Ecto neural progenitor cell (in vitro differentiated cells): ENCODE data around the gene CAMK2B.

Experiments
- DNase-seq: peaks from one replicate; pipeline ENCODE4 v3.0.0-alpha.2; 2018; ENCODE audit warnings: low spot score

CAMK2B gene

DNA sequence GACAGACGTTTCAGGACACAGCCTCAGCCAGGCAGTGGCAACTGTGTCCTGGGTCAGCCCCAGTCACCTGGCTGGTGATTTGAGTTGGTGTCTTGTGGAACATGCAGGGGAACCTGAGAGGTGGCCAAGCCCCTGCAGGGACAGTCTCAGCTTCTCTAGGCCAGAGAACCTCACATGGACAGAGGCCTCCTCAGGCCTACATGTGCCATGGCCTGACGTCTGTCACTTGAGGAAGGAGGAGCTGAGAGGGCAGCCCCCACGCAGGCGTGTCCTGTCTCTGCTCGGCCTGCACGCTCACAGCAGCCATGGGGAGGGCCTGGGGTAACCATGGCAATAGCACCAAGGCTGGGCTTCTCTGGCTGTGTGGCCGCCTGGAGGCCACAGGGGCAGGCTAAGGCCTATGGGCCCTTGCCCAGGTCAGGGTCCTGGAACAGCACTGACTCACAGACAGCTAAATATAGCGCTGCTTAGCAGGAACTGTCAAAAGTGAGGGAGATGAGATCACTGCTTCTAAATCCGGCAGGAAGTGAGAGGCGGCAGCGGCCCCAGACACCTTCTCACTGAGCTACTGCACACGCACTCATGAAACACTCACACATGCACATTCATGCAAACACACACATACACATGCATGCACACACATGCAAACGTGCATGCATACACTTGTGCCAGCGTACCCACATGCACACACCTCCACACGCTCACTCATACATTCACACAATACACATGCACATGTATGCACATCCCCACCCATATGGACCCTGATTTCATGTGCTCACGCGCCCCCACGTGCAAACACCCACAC lies 67.6 kb downstream of the CAMK2B start:
- DNase-seq, result peak; percentile 78

DNA sequence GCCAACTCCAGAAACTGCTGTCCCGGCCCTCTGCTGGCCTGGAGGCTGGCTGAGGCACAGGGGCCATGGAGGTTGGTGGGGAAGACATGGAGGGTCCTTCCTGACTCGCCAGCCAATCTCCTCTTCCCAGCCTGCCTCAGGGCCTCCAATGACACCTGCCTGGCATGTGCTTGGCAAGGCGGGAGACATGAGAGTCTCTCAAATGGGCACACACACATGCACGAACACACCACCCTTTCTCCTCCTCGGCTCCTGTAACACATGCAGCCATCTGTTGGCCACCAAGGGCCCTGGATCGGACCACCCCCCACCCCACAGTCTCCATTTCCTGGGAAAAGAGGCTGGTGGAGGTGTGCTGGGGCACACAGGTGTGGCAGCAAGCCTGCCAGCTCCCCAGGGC lies 68.2 kb downstream of the CAMK2B start:
- no peak for DNase-seq

DNA sequence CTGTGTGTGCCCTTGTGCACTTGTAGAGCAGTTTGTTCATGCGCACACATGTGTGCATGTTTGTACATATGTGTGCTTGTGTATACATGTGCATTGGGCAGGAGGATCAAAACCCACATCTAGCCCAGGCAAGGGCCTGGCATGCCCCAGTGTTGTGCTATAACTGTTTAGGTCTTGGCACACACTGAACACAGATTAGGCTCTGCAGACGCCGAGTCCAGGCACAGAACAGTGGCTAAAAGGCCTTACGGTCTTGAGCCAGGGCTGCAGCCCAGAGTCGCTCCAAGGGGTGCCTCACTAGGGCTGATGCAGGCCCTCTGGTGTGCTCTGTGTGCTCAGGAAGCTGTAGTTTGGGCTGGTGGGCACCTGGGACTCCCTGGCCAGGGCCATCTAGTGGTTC lies 68.9 kb downstream of the CAMK2B start:
- no peak for DNase-seq

DNA sequence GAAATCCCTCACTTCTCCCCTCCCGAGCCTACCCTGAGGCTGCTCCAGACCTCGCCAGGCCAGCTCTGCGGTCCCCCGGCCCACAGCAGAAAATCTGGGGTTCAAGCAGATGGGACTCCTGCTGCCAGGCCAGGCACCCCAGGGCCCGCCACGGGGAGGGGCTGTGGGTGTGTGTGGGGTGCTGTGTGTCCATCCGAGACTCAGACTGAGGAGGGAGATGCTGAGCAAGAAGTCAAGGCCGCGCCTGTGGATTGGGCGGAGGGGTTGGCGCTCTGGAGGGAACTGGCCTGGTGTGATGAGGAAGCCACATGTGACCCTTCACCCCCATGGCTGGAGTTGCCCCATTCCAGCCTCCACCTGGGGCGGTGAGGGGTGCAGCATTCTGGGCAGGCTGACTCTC lies 73.5 kb downstream of the CAMK2B start:
- DNase-seq, result no peak

DNA sequence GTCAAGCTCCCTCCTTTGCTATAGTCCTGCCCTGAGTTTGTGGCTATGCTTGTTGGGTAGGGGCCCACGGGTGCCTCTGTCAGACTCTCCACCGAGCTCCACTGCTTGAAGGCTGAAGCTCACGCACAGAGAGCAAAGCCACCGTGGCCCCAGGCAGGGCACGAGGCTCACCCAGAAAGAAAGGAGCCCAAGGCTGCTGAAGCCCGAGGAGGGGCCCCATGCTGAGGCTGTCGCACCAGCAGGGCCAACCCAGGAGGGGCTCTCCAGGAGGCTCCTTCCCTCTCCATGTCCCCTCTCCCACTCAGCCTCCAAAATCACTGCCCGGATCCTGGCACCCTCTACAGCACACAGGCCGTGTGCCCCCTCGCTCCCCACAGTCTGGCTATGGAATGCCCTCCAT lies 74.1 kb downstream of the CAMK2B start:
- DNase-seq, result no peak

DNA sequence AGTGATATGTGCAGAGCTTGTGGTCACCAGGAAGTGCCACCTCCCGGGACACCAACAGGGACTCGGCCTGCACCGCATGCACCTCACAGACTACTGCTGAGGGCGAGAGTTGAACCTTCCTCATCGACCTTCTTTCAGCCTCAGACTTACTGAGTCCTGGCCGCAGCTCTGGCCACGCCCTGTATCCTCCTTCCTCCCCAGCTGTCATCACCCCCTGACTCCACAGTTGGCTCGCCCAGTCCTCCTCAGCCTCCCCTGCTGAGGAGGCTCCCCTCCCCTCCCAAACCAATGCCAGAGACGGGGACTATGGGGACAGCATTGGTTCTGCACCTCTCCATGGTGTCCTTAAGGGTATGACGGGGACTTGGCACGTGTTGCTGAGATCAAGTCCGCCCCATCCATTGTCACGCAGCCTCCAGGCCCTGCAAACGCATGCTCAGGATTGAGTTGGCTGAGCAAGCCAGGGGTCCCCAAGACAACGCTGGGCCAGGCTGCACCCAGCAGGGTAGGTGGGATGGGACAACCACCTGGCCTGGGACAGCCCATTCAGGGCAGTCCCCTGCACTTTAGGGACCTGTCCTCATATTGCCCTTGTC lies 75.7 kb downstream of the CAMK2B start:
- DNase-seq, result no peak

DNA sequence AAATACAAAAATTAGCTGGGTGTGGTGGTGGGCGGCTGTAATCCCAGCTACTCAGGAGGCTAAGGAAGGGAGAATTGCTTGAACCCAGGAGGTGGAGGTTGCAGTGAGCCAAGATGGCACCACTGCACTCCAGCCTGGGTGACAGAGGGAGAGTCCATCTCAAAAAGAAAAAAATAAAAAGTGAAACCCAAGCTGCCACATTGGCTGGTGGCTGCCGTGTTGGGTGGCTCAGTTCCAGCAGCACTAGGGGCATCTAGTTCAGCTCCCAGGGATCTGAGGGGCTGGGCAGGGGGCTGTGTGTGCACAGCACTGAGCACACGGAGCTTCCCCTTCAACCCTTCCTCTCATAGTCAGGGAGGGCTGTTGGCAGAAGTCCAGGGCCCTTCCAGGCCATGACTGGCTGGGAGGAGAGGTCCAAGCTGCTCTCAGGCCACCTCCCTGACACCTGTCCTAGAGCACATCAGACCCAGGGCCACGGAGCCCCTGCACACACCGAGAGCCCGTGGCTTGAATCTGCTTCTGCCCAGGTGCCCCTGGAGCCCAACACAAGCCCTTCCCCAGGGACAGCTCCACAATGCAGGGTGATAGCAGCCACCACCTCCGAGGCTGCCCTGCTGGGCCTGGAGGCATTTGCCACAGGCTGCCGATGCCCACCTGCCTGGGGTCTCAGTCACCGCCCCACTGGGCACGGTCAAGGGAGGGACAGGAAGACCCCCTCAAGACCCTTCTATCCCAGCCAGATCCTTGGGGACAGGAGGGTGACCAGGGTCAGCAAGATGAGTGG lies 77.3 kb downstream of the CAMK2B start:
- DNase-seq, result no peak

DNA sequence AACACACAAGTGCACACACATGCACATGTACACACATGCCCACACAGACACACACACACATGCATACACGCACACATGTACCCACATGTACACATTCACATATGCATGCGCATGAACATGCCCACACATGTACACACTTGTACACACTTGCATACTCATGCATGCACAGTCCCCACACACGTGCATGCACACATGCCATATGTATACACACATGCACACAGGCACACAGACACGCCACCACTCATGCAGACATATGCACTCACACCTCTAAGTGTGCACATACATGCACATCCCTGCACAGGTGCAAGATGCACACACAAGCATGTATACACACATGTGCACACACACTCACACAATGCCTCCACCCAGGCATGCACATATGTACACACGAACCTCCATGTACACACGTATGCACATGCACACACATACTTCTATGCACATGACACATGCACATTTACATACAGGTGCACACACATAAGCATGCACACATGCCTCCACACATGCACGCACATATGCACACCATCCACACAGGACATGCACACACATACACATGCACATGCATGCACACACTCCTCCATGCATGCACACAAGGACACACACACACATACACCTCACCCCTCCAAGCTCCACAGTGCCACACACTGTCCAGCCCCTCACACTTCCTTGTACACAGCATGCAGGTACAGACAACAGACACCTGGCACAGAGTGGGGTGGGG lies 78.8 kb downstream of the CAMK2B start:
- DNase-seq, result no peak

DNA sequence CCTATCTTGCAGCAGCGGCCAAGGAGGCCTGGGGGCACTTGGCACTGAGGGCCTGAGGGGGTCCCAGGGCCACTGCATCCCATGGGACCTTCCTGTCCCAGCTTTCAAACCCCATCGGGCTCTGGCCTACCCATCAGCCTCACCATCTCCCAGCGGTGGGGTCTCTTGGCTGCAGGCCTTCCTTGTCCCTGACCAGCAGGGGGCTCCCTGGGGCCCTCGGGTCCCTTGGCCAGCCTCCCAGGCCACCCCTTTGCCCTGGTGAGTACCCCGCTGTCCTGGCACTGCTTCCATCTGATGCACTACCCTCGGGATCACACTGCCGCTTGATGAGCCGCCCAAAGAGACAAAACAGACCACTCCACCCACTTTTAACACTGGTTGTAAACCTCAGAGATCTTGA lies 81.1 kb downstream of the CAMK2B start:
- DNase-seq, result peak; percentile 62

DNA sequence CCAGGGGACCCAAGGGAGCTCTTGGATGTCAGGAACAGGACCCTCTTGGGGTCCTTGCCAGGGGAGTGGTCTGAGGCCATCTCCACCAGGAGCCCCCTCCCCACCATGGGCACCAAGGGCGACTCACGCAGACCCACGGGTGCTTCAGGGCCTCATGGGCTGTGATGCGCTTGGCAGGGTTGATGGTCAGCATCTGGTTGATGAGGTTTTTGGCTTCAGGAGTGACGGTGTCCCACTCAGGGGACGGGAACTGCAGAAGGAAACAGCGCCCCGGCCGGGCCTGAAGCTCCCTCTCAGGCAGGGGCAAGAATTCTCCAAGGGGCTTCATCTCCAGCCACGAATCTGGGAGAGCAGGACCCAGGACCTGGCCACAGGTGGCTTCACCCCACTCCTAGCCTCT lies 83.3 kb downstream of the CAMK2B start:
- no peak for DNase-seq

DNA sequence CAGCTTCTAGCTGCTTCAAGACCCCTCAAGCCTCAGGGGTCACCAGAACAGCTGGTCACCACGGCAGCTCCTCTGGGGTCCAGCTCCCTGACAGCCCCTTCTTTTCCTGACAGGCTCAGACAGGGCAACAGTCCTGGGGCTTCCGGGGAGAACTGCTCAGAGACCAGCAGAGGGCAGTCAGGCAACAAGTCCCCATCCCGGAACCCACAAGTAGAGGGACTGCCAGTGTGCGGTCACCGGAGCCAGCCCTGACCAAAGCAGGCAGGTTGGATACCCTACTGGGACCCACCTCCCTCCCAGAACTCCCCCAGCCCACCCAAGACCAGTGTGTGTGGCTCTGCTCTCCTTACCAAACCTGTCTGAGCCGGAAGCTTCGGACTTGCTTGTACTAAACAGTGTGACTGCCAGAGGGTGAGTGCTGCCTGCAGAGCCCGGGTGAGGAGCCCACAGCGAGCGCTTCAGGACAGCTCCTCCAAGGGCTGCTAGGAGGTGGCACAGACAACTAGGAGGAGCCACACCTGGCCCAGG lies 84.3 kb downstream of the CAMK2B start:
- DNase-seq, result peak; percentile 86

DNA sequence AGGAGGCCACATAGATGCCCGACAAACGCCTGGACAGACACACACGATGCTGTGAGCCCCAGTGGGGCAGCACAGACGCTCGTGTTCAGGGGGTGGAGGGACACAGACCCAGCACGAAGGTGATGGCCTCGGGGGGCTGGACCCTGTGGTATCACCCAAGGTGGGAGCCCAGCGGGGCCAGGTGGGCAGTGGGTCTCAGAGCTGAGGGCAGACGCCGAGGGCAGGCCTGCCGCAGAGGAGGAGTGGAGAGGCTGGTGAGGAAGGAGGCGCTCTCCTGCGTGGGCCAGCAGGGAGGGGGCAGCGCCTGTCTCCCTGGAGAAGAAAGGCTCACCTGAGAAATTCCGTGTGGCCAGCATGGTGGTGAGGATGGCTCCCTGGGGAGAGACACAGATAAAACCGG lies 85.0 kb downstream of the CAMK2B start:
- DNase-seq, result no peak

DNA sequence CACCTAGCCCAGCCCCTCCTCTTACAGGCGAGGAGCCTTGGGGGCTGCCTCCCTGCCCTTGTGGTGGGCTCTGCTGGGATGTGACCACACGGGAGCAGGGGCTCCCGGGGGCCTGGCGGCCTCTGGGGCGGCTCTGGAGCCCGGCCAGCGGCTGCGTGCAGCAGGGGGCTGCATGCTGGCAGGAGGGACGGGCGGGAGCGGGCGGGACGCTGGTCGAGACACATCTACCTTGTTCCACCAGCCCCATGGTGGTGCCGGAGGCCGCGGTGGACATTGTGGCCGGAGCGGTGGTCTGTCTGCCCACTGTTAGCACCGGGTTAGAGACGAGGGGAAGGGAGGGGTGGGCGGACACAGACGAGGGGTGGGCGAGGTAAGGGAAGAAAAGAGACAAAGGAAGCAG lies 86.0 kb downstream of the CAMK2B start:
- DNase-seq, result no peak

DNA sequence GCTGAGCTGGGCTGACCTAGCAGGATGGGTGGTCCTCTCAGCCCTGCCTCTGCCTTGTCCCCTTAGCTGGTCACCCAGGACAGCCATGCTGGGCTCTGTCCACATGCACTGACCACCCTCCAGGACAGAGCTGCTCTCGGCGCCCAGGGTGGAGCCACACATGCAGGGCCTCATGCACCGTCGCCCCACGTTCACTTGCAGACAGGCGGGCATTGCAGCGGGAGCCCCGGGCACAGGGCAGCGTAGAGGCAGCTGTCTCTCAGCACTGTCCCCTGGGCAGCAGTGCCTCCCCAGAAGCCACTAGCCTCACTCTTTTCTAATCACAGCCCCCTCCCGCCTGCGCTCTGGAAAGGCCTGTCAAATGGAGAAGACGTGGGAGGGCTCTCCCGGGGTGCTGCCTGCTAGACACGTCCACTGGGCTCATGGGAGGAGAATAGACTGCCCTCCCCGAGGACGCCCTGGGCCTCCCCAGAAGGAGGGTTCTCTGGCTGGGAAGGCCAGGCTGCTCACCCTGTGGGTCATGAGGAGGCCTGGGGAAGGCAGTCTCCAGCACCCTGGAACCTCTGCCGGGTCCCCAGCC lies 87.2 kb downstream of the CAMK2B start:
- no peak for DNase-seq

DNA sequence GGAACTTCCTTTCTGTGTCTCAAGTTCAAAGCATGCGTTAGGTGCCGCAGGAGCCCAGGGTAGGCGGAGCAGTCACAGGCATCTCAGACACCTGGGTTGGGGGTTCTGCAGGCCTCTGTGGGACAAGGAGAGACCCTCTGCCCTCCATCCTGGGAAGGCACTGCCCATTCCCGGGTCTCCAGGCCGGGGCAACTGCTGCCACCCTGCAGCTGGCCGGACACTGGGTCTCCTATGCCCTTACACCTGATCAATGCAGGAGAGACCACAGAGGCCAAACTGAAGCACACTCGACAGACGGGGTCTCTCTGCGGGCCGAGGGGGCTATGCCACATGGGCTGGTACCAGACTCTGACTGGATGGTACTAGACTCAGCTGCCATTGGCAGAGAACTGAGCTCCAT lies 87.7 kb downstream of the CAMK2B start:
- DNase-seq, result no peak

DNA sequence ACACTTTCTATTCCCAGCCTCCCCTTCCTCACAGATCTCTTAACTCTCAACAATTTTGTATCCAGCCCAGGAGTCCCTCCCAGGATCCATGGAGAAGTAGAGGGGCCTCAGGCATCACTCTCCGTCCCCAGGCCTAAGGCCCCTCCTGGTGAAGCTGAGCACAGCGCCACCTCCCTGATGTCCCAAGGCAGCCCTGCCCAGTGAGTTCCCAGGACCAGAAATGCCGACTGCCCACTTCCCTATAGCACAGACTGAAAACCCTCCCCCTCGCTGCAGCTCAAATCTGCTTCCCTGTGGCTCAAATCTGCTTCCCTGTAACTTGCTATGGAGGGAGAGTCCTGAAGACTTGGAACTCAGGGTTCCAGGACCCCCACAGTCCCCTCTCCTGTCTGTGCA lies 89.1 kb downstream of the CAMK2B start:
- DNase-seq, result no peak

DNA sequence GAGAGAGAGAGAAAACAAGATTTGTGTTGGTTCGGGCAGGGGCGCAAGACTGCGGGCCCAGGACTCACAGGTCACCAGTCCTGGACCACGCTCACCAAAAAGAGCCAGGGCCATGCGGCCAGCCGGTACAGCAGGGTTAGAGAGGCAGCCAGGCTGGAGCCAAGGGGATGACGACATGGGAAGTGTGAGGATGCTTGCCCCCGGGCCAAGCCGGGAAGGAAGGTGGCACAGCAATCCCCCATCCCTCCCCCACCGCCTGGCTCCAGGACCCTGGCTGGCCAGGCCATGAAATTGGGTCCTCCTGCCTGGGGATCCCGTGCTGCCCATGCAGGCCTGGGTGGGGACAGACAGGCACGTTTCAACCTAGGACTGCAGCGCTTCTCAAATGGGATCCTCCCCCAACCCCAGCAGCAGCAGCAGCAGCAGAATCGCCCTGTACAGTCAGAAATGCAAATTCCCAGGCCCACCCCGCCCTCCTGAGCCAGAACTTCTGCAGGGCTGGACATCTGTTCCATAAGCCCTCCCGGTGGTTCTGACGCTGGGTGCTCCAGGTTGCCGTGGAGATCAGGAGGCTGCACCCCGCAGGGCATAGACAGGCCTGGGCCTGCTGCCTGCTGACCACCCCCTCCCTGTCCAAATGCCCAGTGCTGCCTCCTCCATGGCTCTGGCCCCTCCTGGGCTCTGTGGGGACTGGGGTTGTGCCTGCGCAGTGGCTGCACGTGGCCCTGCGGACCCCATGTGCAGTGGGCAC lies 89.6 kb downstream of the CAMK2B start:
- no peak for DNase-seq

DNA sequence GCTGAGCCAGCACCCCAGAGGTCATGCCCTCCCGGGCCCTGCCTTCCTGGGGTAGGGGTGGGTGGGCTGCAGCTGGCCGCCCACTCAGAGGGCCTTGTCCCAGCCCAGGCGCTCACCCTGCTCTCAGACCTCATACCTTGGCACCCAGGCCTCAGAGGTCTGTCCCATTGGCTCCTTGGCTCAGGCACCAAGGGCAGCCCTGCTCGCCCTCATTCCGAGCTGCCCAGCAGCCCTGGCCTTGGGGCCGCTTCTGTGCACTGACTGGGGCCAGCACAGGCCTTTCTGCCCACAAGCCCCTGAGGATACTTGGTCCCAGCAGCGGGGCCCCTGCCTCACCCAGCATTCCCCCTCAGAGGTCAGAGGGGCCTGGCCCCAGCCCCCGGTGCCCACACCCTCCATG lies 90.3 kb downstream of the CAMK2B start:
- no peak for DNase-seq

DNA sequence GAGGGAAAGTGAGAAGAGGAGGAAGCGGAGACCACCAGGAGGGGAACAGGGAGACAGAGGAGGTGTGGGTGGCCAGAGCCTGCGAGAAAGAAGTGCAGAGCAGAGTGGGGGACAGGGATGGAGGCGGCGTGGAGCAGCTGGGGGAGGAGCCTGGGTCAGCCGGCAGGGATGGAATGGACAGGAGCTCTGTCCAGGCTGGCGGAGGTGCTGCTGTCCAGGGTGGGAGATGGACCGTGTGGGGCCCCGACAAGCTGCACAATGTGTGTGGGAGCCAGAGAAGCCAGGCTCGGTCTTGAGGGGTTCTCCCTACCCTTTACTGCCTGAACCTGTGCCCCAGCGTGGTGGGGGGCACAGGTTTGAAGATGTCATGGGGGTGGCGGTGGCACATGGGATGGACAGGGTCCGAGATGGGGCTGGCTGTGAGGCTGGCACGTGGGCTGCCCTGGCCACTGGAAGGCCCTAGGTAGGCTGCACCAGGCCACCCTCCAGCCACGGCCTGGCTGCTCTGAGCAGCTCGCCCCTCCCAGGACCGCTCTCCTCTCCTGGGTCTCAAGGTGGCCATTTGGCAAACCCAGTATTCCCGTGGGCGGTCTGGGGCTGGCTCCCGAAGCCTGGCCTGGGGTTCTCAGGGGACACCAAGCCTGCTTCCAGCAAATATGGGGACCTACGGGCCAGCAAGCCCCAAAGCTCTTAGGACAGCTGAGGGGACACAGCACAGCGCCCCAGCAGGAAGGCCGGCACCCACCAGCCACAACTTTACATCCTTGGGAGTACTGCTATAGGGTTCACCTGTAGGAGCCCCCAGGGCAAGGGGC lies 92.3 kb downstream of the CAMK2B start:
- DNase-seq, result no peak

DNA sequence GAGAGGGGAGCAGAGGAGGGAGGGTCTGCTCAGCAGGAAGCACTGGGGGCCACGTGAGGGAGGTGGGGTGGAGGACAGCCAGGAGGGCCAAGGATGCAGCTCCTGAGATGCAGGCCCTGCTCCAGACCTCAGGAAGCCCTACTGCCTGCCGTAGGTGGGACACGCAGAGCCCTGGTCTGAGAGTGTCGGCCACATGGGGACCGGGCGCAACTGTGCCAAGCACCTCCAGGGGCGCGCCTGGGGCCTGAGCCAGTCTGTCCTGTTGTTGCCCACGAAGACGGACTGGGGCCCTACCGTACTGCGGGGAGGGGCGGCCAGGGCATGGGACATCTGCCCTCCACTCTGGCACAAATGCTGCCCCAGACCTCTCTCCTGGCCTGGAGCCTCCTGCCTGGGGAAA lies 93.0 kb downstream of the CAMK2B start:
- DNase-seq, result no peak
